ENCODE data around the gene GPBAR1. TPM values are rescaled to one million over a fixed set of nuclear protein-coding genes. Genes with fewer than 3 reads are reported as not detected.

The GPBAR1 gene
- total and polyA plus RNA-seq, 9 of the 15 experiments (the other 6 are each of a cell fraction or from before 2014, with no cell fraction given): not detected

GRCh38 chr2:218267259-218267658, 6.4 kb downstream of the GPBAR1 start:
- DNase-seq (ENCODE audit: extremely low read depth in 1 of 4, low spot score in 3 of 4) (no peak), FAIRE-seq (no peak), ATAC-seq (no peak)
- BruUV-seq (replicated peaks): no TSS peak
- POLR2A ChIA-PET: interaction anchor here (0.6 kb wide), 1 partner anchor 22 kb away, joined by 3 read pairs; no protein-coding TSS in a partner anchor
- Histone ChIP-seq H3K27ac (ENCODE audit: extremely low read depth, low read depth, low read length) (no peak overlapping the region), H3K4me3 (no peak overlapping the region), H3K36me3 (ENCODE audit: control insufficient read depth, insufficient read depth, low read length) (peaks cover 41% of the 10 kb centered on the region; the same call in 2 of the 3 replicates), H3K4me1 (replicated peaks in 1 of 2; ENCODE audit: control insufficient read depth in 2 of 2, insufficient read depth in 2 of 2, low read length in 2 of 2) (peaks cover 4 to 29% of the 10 kb centered on the region in 2 experiments; a peak in 3 of 5 replicates), H3K9me3 (replicated peaks; ENCODE audit: control insufficient read depth, insufficient read depth, low read depth, low read length) (no peaks in the 10 kb centered on the region), H3K4me2 (ENCODE audit: insufficient read depth, low read length) (no peak overlapping the region), H3K9ac (ENCODE audit: insufficient read depth in 1 of 2, low read depth in 2 of 2, low read length in 2 of 2) (peak overlapping the region in 1 of 2 experiments; percentile 35; a peak in 1 of 4 replicates), H3K79me2 (ENCODE audit: control insufficient read depth, insufficient read depth, low read length) (peaks cover 25% of the 10 kb centered on the region), H3K9me1 (ENCODE audit: control insufficient read depth, insufficient read depth, low read length) (no peaks in the 10 kb centered on the region), H3K27me3 (ENCODE audit: control insufficient read depth in 2 of 2, insufficient read depth in 2 of 2, low read length in 2 of 2) (no peaks in the 10 kb centered on the region), H2AFZ (ENCODE audit: low read depth, low read length) (no peak overlapping the region), H4K20me1 (replicated peaks; ENCODE audit: control insufficient read depth, insufficient read depth, low read length) (0 out of 2 replicates have a peak, but pooled peaks cover 3% of the 10 kb centered on the region)
- intact Hi-C loops (cut with micrococcal nuclease) (no loop called here), in situ Hi-C loops (cut with MboI) (no loop called here)
- 98% methylated on average over 6 of the region's 6 CpGs for WGBS (ENCODE audit: insufficient coverage, low coverage, missing lambda C conversion rate)
- TF ChIP-seq GTF3C2 (IDR thresholded peaks at IDR 0.05; ENCODE audit: borderline replicate concordance, extremely low read depth, insufficient read length): no peak
- CTCF ChIA-PET (ENCODE audit: low intra/inter-chr PET ratio): no interaction called here

All from K562 (cell line).